A549 treated with AZD2906 at 1 μM for 4 hours (cell line): ENCODE data around the gene MAP3K1. TPM values are rescaled to one million over a fixed set of nuclear protein-coding genes. Genes with fewer than 3 reads are reported as not detected.

ENCODE experiments used
- total RNA-seq: library from RNA; stranded (reverse); fragments of 200-300 nt; extraction: Qiagen RNA extraction; gene quantifications from 5 replicates; pipeline ENCODE4 v1.2.3, GENCODE V29; 2022

The MAP3K1 gene
- 1.3 to 1.8 TPM (median 1.6 TPM) in 5 replicates for total RNA-seq

DNA sequence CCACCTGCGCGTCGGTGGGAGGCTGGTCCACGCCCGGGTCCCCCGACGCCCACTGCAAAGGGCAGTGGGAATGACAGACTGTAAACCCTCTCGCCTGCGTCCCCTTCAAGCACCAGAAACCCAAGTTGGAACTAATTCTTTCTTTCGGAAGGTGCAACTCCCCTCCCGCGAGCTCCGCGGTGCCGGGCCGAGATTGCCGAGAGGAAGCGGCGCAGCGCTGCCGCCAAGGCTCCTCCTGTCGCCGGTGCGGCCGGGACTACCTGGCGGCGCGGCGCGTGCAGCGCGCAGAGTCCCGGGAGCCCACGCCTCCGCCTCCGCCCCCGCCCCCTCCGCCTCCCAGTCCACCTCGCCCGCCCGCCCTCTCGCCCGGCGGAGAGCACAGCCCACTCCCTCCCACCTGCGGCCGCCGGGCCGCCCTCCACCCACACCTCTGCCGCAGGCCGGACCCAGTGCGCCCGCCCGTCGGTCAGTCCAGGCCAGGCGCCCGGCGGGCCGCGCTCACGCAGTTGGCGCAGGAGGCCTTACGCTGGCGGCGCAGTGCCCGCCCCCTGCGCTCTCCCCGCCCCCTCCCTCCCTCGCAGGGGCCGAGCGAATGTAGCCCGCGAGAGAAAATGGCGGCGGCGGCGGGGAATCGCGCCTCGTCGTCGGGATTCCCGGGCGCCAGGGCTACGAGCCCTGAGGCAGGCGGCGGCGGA, at the start of gene MAP3K1:
Gene MAP3K1 (plus strand): TSS at position 587 of the 695 bp plus-strand sequence. CDS start 25 bp downstream, at position 612.

DNA sequence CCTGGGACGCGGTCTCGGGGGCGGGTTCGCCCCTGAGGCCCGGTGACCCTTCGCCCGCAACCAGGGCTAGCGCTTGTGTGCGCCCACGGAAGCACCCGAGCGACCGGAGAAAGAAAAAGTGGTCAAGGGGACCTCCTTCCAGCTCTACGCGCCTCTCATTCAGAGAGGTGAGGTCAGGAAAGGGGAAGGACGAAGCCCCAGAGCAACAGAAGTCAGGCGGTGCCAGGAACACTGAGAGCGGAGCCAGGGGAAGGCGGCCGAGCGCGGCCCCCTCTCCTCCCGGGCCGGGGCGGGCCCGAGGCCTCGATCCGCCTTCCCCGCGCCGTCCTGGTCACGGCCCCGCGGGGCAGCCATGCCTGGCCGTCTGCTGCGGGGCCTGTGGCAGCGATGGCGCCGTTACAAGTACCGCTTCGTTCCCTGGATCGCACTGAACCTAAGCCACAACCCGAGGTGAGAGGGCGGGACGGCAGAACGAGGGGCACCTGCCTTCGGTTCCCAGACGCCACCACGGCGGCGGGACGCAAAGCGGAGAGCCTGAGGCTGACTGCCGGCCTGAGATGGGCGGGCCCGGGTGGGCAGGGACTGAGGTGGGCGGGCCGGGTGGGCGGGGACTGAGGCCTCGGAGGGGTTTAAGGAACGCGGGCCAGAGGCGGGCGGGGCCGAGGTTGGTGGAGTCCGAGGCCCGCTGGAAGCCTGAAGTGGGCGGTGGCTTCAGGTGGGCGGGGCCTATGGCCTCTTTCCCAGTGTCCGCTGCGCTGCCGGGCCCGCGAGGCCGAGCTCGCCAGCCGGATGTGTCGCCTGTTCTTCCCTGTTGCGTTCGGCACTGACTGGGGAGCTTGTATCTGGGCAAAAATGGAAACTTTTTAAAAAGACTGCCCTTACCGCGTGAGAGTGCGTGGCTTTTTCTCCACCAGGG, 94.2 kb downstream of the MAP3K1 start, which contains the start of gene SETD9:
Gene SETD9 (plus strand): TSS at position 303 of the 916 bp plus-strand sequence. CDS start 50 bp downstream, at position 353.

Other genes starting within 250 kb of the MAP3K1 start
- 4.5 to 6.1 TPM (median 4.9 TPM) in 5 replicates for gene SETD9, start 94.0 kb downstream of the MAP3K1 start, total RNA-seq
- 6.4 to 17.8 TPM (median 8.3 TPM) in 5 replicates for gene MIER3, start 136.6 kb downstream of the MAP3K1 start, total RNA-seq